OCI-M2 (cell line): ENCODE data around the gene OLR1.

Experiments
- DNase-seq: peaks from one replicate; lab custom pipeline; 2025; ENCODE audit not compliant: unreplicated experiment; lab: John Stamatoyannopoulos, UW

Gene OLR1

GRCh38 chr12:10154145-10154496, 17.8 kb downstream of the OLR1 start:
- no peak for DNase-seq

GRCh38 chr12:10153271-10154144, 18.4 kb downstream of the OLR1 start:
- DNase-seq: no peak

DNA sequence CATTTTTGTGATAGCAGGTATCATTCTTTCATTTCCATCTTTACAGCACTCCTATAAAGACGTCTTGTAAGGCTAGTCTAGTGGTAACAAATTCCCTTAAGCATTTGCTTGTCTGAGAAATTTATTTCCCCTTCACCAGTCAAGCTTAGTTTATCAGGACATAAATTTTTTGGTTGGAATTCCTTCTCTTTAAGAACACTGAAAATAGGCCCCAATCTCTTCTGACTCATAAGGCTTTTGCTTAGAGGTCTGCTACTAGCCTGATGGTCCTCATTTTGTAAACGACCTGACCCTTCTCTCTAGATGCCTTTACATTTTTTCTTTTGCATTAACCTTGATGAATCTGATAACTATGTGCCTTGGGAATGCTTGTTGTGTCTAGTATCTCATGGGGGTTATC, 20.3 kb downstream of the OLR1 start:
- no peak for DNase-seq

DNA sequence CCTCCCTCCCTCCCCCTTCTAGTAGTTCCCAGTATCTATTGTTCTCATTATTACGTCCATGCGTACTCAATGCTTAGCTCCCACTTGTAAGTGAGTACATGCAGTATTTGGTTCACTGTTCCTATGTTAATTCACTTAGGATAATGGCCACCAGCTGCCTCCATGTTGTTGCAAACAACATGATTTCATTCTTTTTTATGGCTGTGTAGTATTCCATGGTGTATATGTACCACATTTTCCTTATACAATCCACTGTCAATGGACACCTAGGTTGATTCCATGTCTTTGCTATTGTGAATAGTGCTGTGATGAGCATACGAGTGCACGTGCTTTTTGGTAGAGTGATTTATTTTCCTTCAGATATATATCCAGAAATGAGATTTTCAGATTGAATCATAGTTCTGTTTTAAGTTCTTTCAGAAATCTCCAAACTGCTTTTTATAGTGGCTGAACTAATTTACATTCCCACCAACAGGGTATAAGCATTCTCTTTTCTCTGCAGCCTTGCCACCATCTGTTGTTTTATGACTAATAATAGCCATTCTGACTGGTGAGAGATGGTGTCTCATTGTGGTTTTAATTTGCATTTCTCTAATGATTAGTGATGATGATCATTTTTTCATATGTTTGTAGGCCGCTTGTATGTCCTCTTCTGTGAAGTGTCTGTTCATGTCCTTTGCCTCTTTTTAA, 24.1 kb downstream of the OLR1 start:
- no peak for DNase-seq

DNA sequence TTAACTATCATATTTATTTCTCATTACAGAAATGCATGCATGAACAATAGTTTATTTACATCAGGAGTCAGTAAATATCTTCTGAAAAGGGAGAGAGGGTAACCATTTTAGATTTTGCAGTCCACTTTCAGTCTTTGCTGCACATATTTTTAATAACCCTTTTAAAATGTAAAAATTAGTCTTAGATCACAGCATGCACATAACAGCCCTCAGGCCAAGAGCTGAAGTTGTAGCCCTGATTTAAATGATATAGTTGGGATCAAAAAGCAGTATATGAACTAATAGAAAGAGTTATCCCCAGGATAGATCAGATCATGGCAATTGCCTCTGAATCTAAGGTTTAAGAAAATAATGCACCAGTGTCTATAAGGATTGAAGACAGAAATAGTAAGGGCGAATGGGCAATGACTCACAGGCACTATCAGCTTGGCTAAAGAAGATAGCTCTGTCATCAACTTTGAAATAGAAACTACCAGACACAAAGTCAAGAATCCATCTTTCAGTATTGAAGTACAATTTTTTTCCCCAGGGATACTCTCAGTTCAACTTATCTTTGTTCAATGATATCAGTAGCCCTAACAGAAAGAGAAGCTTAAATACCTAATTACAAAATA, 28.8 kb downstream of the OLR1 start:
- DNase-seq: no peak

GRCh38 chr12:10140001-10140400, 31.9 kb downstream of the OLR1 start:
- no peak for DNase-seq

DNA sequence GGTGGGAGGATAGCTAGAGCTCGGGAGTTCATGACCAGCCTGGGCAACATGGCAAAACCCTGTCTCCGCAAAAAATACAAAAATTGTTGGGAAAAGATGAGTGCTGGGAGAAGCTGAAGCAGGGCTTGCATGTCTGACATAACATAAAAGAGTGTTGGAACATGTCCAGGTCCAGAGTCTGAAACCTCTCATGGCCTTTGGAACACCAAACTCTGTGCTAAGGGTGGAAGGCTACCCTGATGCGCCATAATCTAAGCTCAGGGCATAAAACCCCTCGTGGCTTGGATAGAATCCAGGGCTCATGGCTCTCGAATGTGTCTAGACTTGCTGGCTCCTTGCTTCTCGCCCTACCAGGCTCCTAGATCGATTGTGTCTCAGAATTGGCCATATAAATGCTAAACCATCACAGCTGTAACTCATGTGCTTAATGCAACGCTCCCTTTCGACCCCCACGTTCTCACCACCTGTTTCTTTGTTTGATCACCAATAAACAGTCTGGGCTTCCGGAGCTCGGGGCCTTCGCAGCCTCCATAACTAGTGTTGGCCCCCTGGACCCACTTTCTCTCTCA, 35.2 kb downstream of the OLR1 start:
- DNase-seq: no peak

- no peak for DNase-seq
Observed at GRCh38 chr12:10135126-10135525, 36.8 kb downstream of the OLR1 start.

GRCh38 chr12:10132850-10133370, 39.0 kb downstream of the OLR1 start:
- no peak for DNase-seq

- no peak for DNase-seq
Observed at GRCh38 chr12:10131111-10131690, 40.7 kb downstream of the OLR1 start.

DNA sequence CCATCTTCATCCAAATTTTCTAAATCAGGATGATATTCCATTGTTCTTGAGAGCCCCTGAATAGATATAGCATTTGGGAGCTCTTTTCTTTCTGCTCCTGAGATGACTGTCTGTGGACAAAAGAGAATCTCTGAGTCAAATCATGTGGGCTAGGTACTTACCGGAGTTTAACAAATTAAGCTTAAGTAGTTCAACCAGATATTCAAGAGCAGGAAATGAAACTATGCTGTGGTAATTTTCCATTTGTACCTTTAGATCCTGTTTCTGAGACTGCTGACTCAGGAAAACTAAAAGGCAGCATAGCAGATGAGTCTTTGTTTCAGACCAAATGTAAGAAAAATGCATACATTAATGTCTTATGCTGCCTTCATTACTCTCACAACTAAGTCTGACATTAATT, 41.9 kb downstream of the OLR1 start, which contains the start of gene CLEC7A:
CLEC7A (minus strand) TSS at position 158 of the 400 bp plus-strand sequence; CDS start at position 41, 117 bp downstream.
- DNase-seq: no peak

GRCh38 chr12:10128687-10129086, 43.2 kb downstream of the OLR1 start:
- DNase-seq: no peak

GRCh38 chr12:10126413-10126812, 45.5 kb downstream of the OLR1 start:
- no peak for DNase-seq

DNA sequence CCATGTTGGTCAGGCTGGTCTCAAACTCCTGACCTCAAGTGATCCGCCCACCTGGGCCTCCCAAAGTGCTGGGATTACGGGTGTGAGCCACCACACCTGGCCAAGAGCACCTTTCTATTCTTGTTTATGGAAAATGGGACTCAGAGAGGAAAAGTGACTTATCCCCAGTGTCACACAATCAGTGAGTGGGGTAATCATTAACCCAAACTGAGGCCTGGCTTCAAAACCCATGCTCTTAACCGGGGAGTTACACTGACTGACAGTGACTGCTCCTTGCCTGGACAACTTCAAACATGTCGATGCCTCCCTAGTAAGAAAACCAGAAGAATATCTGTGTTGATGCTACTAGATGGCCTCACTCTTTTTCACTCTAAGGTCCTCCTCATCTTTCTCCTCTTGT, 49.2 kb downstream of the OLR1 start:
- DNase-seq: no peak

DNA sequence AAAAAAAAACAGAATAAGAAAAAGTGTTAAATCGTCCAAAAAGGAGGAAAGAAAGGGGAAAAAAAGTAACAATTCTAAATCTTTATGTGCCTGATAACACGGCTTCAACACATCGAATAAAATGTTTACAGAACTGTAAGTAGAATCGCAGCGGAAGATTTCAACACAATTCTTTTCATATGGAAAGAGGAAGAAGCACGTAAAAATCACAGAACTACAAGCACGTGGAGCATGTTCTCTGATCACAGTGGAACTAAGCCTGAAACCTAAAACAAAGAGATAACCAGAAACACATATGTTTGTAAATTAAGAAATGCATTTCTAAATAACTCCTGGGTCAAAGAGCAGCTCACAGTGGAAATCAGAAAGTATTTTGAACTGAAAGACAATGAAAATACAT, 50.7 kb downstream of the OLR1 start:
- DNase-seq: no peak

DNA sequence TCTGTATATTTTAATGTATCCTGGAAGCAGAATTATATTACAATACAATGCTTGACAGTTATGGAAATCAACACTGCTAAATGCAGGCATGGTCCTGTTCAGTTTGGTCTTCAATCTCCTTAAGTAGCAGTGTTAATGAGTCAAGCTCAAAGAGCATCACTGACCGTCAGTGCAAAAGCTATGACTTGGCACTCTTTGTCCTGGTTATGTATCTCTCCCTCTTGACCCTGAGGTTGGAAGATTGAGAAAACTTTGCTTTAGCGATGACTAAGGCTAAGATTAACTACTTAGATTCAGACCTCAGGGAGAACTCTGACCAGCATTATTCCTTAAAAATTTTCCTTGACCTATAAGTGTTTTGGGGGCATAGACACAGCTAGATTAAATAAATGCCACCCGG, 52.9 kb downstream of the OLR1 start:
- no peak for DNase-seq

DNA sequence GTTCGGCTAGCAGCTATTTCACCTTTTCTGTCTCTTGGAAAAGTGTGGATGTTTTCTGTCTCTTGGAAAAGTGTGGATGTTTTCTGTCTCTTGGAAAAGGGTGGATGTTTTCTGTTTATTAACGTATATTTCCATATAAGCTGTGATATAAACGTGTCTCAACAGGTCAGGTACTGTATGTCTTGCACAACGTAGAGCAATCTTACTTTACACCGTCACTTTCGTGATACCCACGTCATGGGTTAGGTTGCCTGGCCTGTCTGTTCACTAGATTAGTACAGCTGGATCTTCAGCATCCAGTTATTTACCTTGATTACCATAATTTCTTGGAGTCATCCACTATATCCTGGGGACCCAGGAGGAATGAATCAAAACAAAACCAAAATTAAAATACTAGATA, 56.0 kb downstream of the OLR1 start:
- no peak for DNase-seq

DNA sequence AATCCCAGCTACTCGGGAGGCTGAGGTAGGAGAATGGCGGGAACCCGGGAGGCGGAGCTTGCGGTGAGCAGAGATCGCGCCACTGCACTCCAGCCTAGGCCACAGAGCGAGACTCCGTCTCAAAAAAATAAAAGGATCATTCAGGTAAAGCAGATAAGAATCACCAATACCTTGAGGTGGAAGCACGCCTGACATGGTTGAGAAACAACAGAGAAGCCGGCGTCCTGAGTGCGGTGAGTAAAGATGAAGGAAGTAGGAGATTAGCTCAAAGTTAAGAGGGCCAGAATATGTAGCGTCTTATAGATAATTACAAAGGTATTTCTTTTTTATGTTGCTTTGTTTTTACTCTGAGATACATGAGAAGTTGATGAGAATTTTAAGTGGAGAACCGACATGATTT, 56.6 kb downstream of the OLR1 start:
- DNase-seq: no peak

DNA sequence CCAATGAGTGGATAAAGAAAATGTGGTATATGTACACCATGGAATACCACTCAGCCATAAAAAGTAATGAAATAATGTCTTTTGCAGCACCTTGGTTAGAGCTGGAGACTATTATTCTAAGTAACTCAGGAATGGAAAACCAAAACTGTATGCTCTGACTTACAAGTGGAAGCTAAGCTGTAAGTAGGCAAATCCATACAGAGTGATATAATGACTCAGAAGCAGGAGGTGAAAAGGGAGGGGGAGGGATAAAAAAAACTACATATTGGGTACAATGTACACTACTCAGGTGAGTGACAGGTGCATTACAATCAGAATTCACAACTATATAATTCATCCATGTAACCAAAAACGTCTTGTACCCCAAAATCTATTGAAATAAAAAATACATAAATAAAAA, 58.0 kb downstream of the OLR1 start:
- no peak for DNase-seq

- no peak for DNase-seq
Observed at GRCh38 chr12:10113075-10113474, 58.9 kb downstream of the OLR1 start.

DNA sequence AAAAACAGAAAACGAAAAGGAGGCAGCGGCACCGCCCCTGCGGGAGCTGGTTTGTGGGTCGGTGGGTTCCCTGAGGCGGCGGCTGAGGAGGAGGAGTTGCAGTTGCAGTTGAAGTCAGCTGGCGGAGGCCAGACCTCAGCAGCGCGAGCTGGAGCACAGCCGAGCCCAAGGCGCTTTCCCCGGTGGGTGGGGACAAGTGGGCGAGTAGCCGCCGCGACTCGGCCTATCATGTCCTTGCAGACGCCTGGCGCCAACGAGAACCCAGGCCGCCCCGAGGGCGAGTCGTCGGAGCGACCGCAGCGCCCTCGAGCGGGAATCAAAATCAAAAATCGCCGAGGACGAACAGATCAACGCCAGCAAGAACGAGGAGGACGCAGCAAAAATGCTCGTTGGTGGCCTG, 60.5 kb downstream of the OLR1 start:
- DNase-seq: no peak
